Testis (tissue), 3 donors: ENCODE data around the gene CDC42SE1. TPM values are rescaled to one million over a fixed set of nuclear protein-coding genes. Genes with fewer than 3 reads are reported as not detected.

Experiments
- DNase-seq: peaks from one replicate; pipeline ENCODE4 v3.0.0-alpha.2; 2019
- H3K27ac ChIP-seq, 2 donors: fragments of 200-600 bp; sonication (generic); one replicate each; pipeline ENCODE4 v1.5.1; 2019
- H3K27me3 ChIP-seq: fragments of 200-600 bp; sonication (generic); one replicate; pipeline ENCODE4 v1.5.1; 2019
- H3K36me3 ChIP-seq: fragments of 200-600 bp; sonication (generic); one replicate; pipeline ENCODE4 v1.5.1; 2017; ENCODE audit warnings: low read depth; ENCODE audit errors: missing control alignments
- H3K4me1 ChIP-seq: fragments of 200-600 bp; sonication (generic); one replicate; pipeline ENCODE4 v1.5.1; 2019
- H3K4me3 ChIP-seq, 2 donors: fragments of 200-600 bp; sonication (generic); one replicate each; pipeline ENCODE4 v1.5.1; 2017 to 2019
- H3K9me3 ChIP-seq: fragments of 200-600 bp; sonication (generic); one replicate; pipeline ENCODE4 v1.5.1; 2017
- CTCF ChIP-seq, 3 experiments: fragments of 450-650 bp in 2 of 3; fragments of 200-600 bp in 1 of 3; sonication (generic) in 1 of 3; IDR thresholded peaks; one replicate each; pipeline ENCODE4 v1.5.1; 2016 to 2019; ENCODE audit warnings: antibody characterized with exemption in 3 of 3, mild to moderate bottlenecking in 2 of 3, moderate library complexity in 1 of 3
- POLR2A ChIP-seq: fragments of 450-650 bp; IDR thresholded peaks from one replicate; pipeline ENCODE4 v1.6.1; 2017; ENCODE audit warnings: antibody characterized with exemption, mild to moderate bottlenecking, moderate library complexity
- WGBS, 2 donors: methylation state at CpG; one replicate each; pipeline ENCODE4 v1.1.5; 2018; 5-methylcytosine and 5-hydroxymethylcytosine counted together
- intact Hi-C: fragments of 100-400 bp; cut with DNase I; formaldehyde crosslinking; loops from one replicate; pipeline ENCODE4 v1.15.1; 2023; ENCODE audit warnings: low total_unique reads
- polyA plus RNA-seq: library from polyadenylated mRNA; stranded (reverse); fragments of 350-450 nt; fragmentation: Illumina TruSeq; extraction: RNeasy Lipid Tissue Mini Kit (QIAGEN cat#74804); gene quantifications from one replicate; pipeline ENCODE4 v1.2.3, GENCODE V29; 2014; ENCODE audit warnings: low read depth, low replicate concordance; ENCODE audit not compliant: insufficient read depth
- total RNA-seq, 2 donors: library from RNA; depleted of rRNA; stranded (reverse); fragments of >200 nt; gene quantifications; one replicate each; pipeline ENCODE4 v1.2.3, GENCODE V29; 2016

CDC42SE1 gene
- total and polyA plus RNA-seq, 3 donors from 2014 or later: 34.8 to 40.5 (median 36.9) TPM

- H3K27ac ChIP-seq: no peak overlapping the region
- H3K36me3 ChIP-seq: no peaks in the 10 kb centered on the region
- H3K27me3 ChIP-seq: no peaks in the 10 kb centered on the region
- DNase-seq: no peak
- H3K4me3 ChIP-seq: no peak overlapping the region
- H3K9me3 ChIP-seq: no peaks in the 10 kb centered on the region
- intact Hi-C loops: no loop called here
- H3K4me1 ChIP-seq: peaks cover 5% of the 10 kb centered on the region
- no peak for TF ChIP-seq POLR2A
- no peak for TF ChIP-seq CTCF (IDR thresholded peaks at IDR 0.05)
Measured at GRCh38 chr1:151026460-151026859, 33.0 kb downstream of the CDC42SE1 start.

- 41 to 49% methylated on average over 6 of the region's 6 CpGs for WGBS, 2 donors
- Histone ChIP-seq H3K27me3 (no peaks in the 10 kb centered on the region), H3K27ac (no peak overlapping the region), H3K4me3 (no peak overlapping the region), H3K9me3 (no peaks in the 10 kb centered on the region), H3K36me3 (no peaks in the 10 kb centered on the region), H3K4me1 (peaks cover 5% of the 10 kb centered on the region)
- DNase-seq: peak; percentile 88
- intact Hi-C loops: no loop called here
- TF ChIP-seq POLR2A (no peak), CTCF (IDR thresholded peaks at IDR 0.05) (peak; percentile 38 to 60 (median 41))
Measured at GRCh38 chr1:151024540-151025146, 34.8 kb downstream of the CDC42SE1 start.

GRCh38 chr1:151013518-151013917 is 45.9 kb downstream of the CDC42SE1 start:
- DNase-seq: peak; percentile 73
- WGBS, 2 donors: 43 to 47% methylated on average over 2 of the region's 2 CpGs
- TF ChIP-seq POLR2A (no peak), CTCF (IDR thresholded peaks at IDR 0.05) (no peak)
- H3K4me3 ChIP-seq: no peak overlapping the region
- no peaks in the 10 kb centered on the region for H3K27me3 ChIP-seq
- H3K4me1 ChIP-seq: peaks cover 21% of the 10 kb centered on the region
- H3K36me3 ChIP-seq: no peaks in the 10 kb centered on the region
- intact Hi-C loops: no loop called here
- H3K27ac ChIP-seq: peak overlapping the region in 1 of 2 donors; percentile 64
- H3K9me3 ChIP-seq: no peaks in the 10 kb centered on the region

- intact Hi-C loops: no loop called here
- no peaks in the 10 kb centered on the region for H3K36me3 ChIP-seq
- H3K27ac ChIP-seq: peak overlapping the region in 1 of 2 donors; percentile 64
- H3K27me3 ChIP-seq: no peaks in the 10 kb centered on the region
- H3K9me3 ChIP-seq: no peaks in the 10 kb centered on the region
- no peak overlapping the region for H3K4me3 ChIP-seq
- 84 to 86% methylated on average over 14 of the region's 14 CpGs for WGBS, 2 donors
- peaks cover 22% of the 10 kb centered on the region for H3K4me1 ChIP-seq
- no peak for DNase-seq
- no peak for TF ChIP-seq CTCF (IDR thresholded peaks at IDR 0.05)
- TF ChIP-seq POLR2A: no peak
Measured at GRCh38 chr1:151012684-151013471, 46.5 kb downstream of the CDC42SE1 start.
